DMS114 treated with DMSO at 0.1 percent for 48 hours (cell line): ENCODE results near the gene NAA35.

Experiments
- DNase-seq: peaks from one replicate; lab custom pipeline; 2025; ENCODE audit not compliant: unreplicated experiment; lab: John Stamatoyannopoulos, UW

Gene NAA35

GRCh38 chr9:86057491-86057890, 116.5 kb downstream of the NAA35 start:
- no peak for DNase-seq

GRCh38 chr9:86061972-86062739, 121.2 kb downstream of the NAA35 start:
- no peak for DNase-seq

GRCh38 chr9:86062845-86063693, 122.1 kb downstream of the NAA35 start:
- DNase-seq = no peak

GRCh38 chr9:86064220-86064619, 123.3 kb downstream of the NAA35 start:
- no peak for DNase-seq

GRCh38 chr9:86069206-86069869, 128.4 kb downstream of the NAA35 start:
- no peak for DNase-seq
